ENCODE data around the gene GCSAM.

GRCh38 chr3:112143251-112143650 is 10.2 kb upstream of the GCSAM start:
- TF ChIP-seq CTCF (IDR thresholded peaks at IDR 0.05) (no peak), POLR2A (IDR thresholded peaks at IDR 0.05) (no peak)
